SU-DHL-6 (cell line): ENCODE results near the gene VTI1A.

ENCODE experiments used
- H2AFZ ChIP-seq: fragments of 200-600 bp; sonication (generic); 2 replicates; pipeline ENCODE4 v1.6.1; 2014; ENCODE audit warnings: low read depth, mild to moderate bottlenecking, moderate library complexity, mixed read lengths, antibody characterized with exemption, low read length; ENCODE audit not compliant: severe bottlenecking
- H3F3A ChIP-seq: fragments of 200-600 bp; shearing (Covaris generic); 2 replicates; pipeline ENCODE4 v1.6.0; 2016; ENCODE audit warnings: antibody characterized with exemption, mild to moderate bottlenecking; ENCODE audit not compliant: insufficient read depth
- H3K27ac ChIP-seq: fragments of 200-600 bp; sonication (generic); 2 replicates; pipeline ENCODE4 v1.5.1; 2016; ENCODE audit warnings: low read depth, mild to moderate bottlenecking, low read length, moderate library complexity, mixed read lengths
- H3K27me3 ChIP-seq: fragments of 200-600 bp; sonication (generic), shearing (Covaris generic); 2 replicates; pipeline ENCODE4 v1.6.0; 2014; ENCODE audit warnings: mild to moderate bottlenecking, low read length
- H3K36me3 ChIP-seq: fragments of 200-600 bp; sonication (generic); 2 replicates; pipeline ENCODE4 v1.6.1; 2014; ENCODE audit warnings: mild to moderate bottlenecking, low read length, mixed read lengths
- H3K4me2 ChIP-seq: fragments of 300-600, 200-600 bp; shearing (Covaris generic), sonication (generic); 2 replicates; pipeline ENCODE4 v1.6.0; 2014; ENCODE audit warnings: low read length, low read depth, mild to moderate bottlenecking; ENCODE audit not compliant: poor library complexity, severe bottlenecking
- H3K4me3 ChIP-seq: fragments of 200-600 bp; sonication (generic); 2 replicates; pipeline ENCODE4 v1.5.1; 2014; ENCODE audit warnings: antibody characterized with exemption, low read length, mild to moderate bottlenecking, mixed read lengths; ENCODE audit not compliant: insufficient read depth, poor library complexity, severe bottlenecking
- H3K79me2 ChIP-seq: fragments of 200-600 bp; sonication (generic); 2 replicates; pipeline ENCODE4 v1.6.1; 2014; ENCODE audit warnings: mild to moderate bottlenecking, low read length, moderate library complexity; ENCODE audit not compliant: insufficient read depth
- H3K9ac ChIP-seq: fragments of 200-600 bp; sonication (generic); 2 replicates; pipeline ENCODE4 v1.7.0; 2014; ENCODE audit warnings: mild to moderate bottlenecking, low read length
- H3K9me2 ChIP-seq: fragments of 200-600 bp; sonication (generic); replicated peaks from 2 replicates; pipeline ENCODE4 v1.6.1; 2014; ENCODE audit warnings: low read length; ENCODE audit not compliant: insufficient read depth
- H3K9me3 ChIP-seq: fragments of 200-600 bp; sonication (generic); 2 replicates; pipeline ENCODE4 v1.6.1; 2014; ENCODE audit warnings: low read length, mixed read lengths; ENCODE audit not compliant: insufficient read depth
- H4K20me1 ChIP-seq: fragments of 200-600 bp; sonication (generic); 2 replicates; pipeline ENCODE4 v1.6.1; 2014; ENCODE audit warnings: low read depth, mild to moderate bottlenecking, antibody characterized with exemption, low read length, moderate library complexity, mixed read lengths
- EZH2phosphoT487 ChIP-seq: fragments of 200-600 bp; sonication (generic), shearing (Covaris generic); conservative IDR thresholded peaks from 2 replicates; pipeline ENCODE4 v1.6.1; 2018; ENCODE audit warnings: mild to moderate bottlenecking, antibody characterized with exemption, low read length, moderate library complexity, mixed read lengths
- TF ChIP-seq, protein P1 (sequence below): fragments of 200-600 bp; sonication (generic); IDR thresholded peaks from one replicate; pipeline ENCODE4 v1.5.1; 2017; ENCODE audit warnings: antibody characterized with exemption, mild to moderate bottlenecking, low read length, moderate library complexity; ENCODE audit not compliant: insufficient read depth, poor library complexity, severe bottlenecking

Gene VTI1A

GRCh38 chr10:112650588-112651030 is 203.6 kb downstream of the VTI1A start:
- no peak overlapping the region for H3K27ac ChIP-seq
- TF ChIP-seq, protein P1, sequence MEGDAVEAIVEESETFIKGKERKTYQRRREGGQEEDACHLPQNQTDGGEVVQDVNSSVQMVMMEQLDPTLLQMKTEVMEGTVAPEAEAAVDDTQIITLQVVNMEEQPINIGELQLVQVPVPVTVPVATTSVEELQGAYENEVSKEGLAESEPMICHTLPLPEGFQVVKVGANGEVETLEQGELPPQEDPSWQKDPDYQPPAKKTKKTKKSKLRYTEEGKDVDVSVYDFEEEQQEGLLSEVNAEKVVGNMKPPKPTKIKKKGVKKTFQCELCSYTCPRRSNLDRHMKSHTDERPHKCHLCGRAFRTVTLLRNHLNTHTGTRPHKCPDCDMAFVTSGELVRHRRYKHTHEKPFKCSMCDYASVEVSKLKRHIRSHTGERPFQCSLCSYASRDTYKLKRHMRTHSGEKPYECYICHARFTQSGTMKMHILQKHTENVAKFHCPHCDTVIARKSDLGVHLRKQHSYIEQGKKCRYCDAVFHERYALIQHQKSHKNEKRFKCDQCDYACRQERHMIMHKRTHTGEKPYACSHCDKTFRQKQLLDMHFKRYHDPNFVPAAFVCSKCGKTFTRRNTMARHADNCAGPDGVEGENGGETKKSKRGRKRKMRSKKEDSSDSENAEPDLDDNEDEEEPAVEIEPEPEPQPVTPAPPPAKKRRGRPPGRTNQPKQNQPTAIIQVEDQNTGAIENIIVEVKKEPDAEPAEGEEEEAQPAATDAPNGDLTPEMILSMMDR: no peak
- no peak for TF ChIP-seq EZH2phosphoT487

DNA sequence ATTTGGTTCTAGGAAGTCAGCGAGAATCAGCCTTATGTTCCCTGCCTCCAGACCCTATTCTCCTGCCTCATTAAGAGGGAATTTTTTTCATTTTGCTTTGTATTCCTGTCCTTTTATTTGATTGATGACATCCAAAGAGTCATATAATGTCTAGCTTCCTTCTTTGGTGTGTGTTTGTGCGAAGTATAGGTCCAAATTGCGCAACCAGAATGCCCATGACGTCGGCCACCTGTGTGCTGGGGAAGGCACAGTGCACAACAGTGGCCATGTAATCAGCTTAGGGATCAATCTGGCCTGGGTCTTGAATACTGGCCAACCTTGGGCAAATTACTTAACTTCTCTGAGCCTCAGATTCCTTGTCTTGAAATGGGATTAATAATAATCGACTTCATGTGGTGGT is 206.2 kb downstream of the VTI1A start:
- Histone ChIP-seq H3K79me2 (no peaks in the 10 kb centered on the region), H3K9me2 (no peaks in the 10 kb centered on the region), H3K27ac (no peak overlapping the region), H3K4me2 (no peak overlapping the region), H4K20me1 (no peaks in the 10 kb centered on the region), H3F3A (no peaks in the 10 kb centered on the region), H2AFZ (no peak overlapping the region), H3K36me3 (no peaks in the 10 kb centered on the region), H3K9ac (no peak overlapping the region), H3K4me3 (no peak overlapping the region), H3K27me3 (no peaks in the 10 kb centered on the region), H3K9me3 (no peaks in the 10 kb centered on the region)
- no peak for TF ChIP-seq EZH2phosphoT487
- TF ChIP-seq, protein P1: no peak

More at GRCh38 chr10:112650588-112651030, 203.6 kb downstream of the VTI1A start:
- Histone ChIP-seq H3K27me3 (no peaks in the 10 kb centered on the region), H3F3A (no peaks in the 10 kb centered on the region), H3K4me2 (no peak overlapping the region), H4K20me1 (no peaks in the 10 kb centered on the region), H3K9me3 (no peaks in the 10 kb centered on the region), H3K9ac (no peak overlapping the region), H2AFZ (no peak overlapping the region), H3K9me2 (no peaks in the 10 kb centered on the region), H3K79me2 (no peaks in the 10 kb centered on the region), H3K36me3 (no peaks in the 10 kb centered on the region), H3K4me3 (no peak overlapping the region)

GRCh38 chr10:112653851-112654250 is 206.8 kb downstream of the VTI1A start:
- Histone ChIP-seq H3K9me2 (no peaks in the 10 kb centered on the region), H3K4me3 (no peak overlapping the region), H3K79me2 (no peaks in the 10 kb centered on the region), H3F3A (no peaks in the 10 kb centered on the region), H3K4me2 (no peak overlapping the region), H3K27ac (no peak overlapping the region), H3K9me3 (no peaks in the 10 kb centered on the region), H3K36me3 (no peaks in the 10 kb centered on the region), H2AFZ (no peak overlapping the region), H3K9ac (no peak overlapping the region), H4K20me1 (no peaks in the 10 kb centered on the region), H3K27me3 (no peaks in the 10 kb centered on the region)
- TF ChIP-seq EZH2phosphoT487: no peak
- TF ChIP-seq, protein P1: no peak

GRCh38 chr10:112654794-112655193 is 207.8 kb downstream of the VTI1A start:
- Histone ChIP-seq H2AFZ (no peak overlapping the region), H3K9me2 (no peaks in the 10 kb centered on the region), H3K9me3 (no peaks in the 10 kb centered on the region), H3K9ac (no peak overlapping the region), H3K27ac (no peak overlapping the region), H3K27me3 (no peaks in the 10 kb centered on the region), H3K4me2 (no peak overlapping the region), H3K4me3 (no peak overlapping the region), H3F3A (no peaks in the 10 kb centered on the region), H3K79me2 (no peaks in the 10 kb centered on the region), H4K20me1 (no peaks in the 10 kb centered on the region), H3K36me3 (no peaks in the 10 kb centered on the region)
- TF ChIP-seq, protein P1: no peak
- TF ChIP-seq EZH2phosphoT487: no peak
